GM21576 (cell line): ENCODE results near the gene DTX3.

Source experiments
- ATAC-seq: cut with Tn5 transposase; IDR thresholded peaks from one replicate; pipeline ENCODE4 v1.9.1; 2021; ENCODE audit warnings: mild to moderate bottlenecking, moderate library complexity; ENCODE audit not compliant: unreplicated experiment

DTX3 gene

DNA sequence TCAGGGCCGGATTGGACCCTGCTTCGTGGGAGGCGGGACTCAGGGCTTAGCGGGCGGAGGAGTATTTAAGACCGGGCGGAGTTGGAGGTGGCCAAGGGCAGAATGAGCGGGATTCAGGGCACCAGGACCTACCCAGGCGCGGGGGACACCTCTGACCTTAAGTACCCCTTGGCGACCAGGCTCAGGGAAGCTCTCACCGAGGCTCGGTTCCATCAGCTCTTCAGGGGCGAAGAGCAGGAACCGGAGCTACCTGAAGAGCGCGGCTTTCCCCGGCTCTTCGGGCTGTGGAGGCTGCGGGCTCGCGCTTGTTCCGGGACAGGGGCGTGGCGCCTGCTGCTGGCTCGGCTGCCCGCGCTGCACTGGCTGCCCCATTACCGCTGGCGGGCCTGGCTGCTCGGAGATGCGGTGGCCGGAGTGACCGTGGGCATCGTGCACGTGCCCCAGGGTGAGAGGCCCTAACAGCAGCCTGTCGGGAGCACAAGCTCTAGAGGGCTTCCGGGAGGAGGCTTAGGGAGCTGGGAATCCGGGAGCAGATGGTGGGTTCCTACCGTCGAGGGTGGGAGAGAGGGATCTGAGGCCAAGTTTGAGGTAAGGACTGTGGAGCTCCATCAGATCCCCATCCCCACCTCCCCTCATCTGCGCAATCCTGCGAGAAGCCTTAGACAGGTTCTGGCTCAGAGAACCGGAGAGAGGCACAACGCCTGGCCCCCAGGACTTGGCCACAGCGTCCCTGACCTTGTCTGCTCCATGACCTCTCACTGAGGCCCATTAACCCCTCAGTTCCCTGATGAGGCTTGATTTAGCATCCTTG is 15.0 kb downstream of the DTX3 start:
- no peak for ATAC-seq

DNA sequence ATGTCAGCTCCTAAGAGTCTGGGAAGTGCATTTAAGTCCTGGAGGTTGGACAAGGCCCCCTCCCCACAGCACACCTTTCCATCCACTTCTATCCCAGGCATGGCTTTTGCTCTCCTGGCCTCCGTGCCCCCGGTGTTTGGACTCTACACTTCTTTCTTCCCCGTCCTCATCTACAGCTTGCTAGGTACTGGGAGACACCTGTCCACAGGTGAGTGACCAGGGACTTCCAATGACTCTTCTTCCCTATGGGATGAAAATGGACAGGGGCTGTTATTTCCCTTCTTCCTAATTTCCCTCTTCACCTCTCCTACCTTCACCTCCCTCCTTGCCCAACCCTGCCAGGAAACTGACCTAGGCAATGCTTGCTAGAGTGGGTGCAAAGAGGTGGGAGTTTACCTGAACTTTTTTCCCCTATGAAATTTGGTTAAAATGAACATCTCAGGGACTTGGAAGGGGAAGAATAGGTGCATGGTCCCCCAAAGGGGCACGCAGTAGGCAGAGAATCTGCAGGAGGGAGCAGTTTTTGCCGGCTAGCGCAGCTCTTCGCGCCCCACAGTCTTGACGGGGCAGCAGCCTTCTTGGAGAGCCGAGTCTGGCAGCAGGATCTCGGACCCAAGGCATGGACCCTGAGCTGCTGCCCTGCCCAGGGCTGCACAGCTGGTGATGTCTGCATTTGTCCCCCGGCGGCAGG is 15.8 kb downstream of the DTX3 start:
- no peak for ATAC-seq

DNA sequence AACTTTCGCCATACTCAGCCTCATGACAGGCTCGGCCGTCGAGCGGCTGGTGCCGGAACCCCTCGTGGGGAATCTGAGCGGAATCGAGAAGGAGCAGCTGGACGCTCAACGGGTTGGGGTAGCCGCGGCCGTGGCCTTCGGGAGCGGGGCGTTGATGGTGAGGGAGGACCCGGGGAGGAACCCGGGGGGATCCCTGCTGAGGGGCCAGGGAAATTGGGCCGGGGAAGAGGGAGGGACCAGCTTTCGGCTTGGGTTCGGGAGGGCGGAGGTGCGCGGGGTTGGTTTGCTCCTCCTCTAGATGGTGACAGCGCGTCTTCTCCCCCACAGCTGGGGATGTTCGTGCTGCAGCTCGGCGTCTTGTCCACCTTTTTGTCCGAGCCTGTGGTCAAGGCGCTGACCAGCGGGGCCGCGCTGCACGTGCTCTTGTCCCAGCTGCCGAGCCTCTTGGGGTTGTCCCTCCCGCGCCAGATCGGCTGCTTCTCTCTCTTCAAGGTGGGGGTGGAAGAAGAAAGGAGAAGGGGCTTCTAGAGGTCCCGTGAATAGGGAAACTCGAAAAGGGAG is 16.4 kb downstream of the DTX3 start:
- ATAC-seq, result no peak

DNA sequence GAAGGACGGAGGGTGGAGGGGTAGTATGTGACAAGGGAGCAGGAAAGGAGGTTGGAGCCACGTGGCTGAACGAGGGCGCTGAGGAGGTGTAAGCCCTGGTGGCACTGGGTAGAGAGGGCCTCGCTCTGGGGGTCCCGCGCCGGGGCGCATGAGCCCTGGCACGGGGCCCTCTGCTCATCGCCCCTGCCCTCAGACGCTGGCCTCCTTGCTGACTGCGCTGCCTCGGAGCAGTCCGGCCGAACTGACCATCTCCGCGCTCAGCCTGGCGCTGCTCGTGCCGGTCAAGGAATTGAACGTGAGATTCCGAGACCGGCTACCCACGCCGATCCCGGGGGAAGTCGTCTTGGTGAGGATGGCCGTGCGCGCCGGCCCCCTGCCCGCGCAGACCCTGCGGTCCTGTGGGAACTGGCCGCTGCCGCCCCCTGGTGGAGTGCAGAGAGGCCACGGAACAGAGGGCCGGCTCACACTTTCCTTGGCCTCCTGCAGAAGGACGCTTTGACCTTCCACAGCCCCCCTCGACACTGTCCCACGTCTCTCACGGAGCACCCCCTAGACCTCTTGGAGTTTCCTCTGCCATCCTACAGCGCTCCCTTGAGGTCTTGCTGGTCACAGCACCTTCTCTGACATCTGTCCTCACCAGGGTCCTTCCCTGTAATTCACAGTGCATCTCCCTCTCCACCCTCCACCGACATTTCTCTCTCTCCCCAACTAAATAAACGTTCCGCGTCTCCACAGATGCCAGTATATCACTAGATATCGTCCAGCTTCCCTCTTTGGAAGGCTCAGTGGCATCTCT is 17.1 kb downstream of the DTX3 start:
- ATAC-seq, result no peak

DNA sequence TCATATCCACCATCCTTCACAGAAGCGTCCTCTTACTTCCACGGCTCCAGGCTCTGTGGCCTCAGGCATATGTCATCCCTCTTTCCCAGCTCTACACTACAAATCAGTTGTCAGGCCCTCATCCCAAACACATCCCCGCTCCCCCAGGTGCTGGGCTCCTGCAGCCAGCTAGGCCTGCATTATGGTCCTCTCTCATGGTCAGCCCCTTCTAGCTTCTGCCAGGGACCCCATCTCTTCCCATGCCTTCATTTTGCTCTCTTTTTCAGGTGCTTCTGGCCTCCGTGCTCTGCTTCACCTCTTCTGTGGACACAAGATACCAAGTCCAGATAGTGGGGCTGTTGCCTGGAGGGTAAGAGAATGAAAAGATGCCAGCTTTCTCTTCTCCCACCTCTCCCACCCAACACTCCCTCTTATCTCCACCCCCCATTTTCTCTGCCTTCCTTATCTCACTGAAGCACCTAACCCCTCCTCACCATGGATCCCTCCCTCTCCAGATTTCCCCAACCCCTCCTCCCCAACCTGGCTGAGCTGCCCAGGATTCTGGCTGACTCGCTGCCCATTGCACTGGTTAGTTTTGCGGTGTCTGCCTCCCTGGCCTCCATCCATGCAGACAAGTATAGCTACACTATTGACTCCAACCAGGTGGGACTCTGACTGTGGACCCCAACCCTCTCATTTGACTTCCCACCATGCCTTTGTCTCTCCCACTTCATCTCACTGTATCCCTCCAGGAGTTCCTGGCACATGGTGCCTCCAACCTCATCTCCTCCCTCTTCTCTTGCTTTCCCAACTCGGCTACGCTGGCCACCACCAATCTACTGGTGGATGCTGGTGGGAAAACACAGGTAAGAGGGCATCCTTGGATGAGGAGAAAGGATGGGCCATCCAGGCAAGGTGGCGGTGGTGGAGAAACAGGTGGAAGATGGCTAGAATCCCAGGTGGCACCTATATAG is 17.9 kb downstream of the DTX3 start:
- no peak for ATAC-seq

DNA sequence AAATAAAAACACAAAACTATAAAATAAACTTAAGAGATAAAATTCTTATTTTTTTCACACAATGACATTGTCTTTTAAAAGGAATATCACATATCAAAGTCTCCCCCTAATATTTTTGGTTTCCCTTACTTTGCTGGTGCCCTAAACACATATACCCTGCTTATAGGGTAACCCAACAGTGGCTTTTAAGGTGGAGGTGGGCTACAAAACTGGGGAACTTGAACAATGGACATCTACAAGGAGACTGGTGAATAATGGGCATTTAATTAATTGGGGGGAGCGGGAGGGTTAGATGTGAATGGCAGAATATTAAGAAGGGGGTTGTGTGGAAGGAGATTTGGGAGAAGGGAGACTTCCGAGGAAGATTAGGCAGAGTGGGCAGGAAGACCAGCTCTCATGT is 18.8 kb downstream of the DTX3 start:
- ATAC-seq, result no peak

DNA sequence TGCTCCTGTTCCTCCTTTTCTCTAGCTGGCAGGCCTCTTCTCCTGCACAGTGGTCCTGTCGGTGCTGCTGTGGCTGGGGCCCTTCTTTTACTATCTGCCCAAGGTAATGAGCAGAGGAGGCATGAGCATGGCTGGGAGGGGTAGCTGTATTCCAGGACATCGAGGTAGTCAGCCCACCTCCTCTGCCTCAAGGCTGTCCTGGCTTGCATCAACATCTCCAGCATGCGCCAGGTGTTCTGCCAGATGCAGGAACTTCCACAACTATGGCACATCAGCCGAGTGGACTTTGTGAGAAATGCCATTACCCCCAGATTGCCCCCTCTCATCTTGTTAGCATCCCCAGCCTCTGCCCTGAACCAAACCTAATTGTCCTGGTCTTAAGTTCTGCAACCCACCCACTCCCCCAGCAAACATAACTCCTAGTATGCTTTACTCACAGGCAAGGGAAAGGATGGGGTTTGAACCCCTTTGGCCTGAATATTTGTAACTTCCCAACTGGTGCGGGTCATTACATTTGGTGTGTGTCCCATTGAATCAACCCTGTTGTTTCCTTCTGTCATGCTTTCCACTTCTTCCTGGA is 19.3 kb downstream of the DTX3 start:
- ATAC-seq, result no peak

DNA sequence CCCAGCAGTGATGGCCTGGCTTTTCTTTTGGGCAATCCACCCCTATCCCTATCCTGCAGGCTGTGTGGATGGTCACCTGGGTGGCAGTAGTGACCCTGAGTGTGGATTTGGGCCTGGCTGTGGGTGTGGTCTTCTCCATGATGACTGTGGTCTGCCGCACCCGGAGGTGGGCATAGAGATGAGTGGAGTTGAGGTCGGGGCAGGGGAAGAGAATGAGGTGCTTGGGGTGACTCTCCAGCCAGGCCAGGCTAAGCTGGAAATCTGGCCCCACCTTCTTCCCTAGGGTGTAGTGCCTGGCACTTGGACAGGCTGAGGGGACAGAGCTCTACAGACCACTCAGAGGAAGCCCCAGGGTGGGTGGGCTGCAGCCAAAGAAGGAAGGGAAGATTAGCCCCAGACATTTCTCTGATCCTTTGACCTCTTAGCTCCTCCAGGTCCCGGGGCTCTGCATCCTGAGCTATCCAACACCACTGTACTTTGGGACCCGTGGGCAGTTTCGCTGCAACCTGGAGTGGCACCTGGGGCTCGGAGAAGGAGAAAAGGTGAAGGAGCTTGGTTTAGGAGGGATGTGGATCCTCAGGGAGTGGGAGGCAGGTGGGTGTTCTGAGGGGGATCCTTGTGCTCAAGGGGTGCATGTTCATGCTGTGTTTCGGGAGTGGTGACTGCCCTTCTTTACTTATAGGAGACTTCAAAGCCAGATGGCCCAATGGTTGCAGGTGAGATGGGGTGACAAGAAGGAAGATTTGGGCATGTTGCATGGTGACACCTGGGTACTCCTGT is 20.0 kb downstream of the DTX3 start:
- ATAC-seq, result no peak

DNA sequence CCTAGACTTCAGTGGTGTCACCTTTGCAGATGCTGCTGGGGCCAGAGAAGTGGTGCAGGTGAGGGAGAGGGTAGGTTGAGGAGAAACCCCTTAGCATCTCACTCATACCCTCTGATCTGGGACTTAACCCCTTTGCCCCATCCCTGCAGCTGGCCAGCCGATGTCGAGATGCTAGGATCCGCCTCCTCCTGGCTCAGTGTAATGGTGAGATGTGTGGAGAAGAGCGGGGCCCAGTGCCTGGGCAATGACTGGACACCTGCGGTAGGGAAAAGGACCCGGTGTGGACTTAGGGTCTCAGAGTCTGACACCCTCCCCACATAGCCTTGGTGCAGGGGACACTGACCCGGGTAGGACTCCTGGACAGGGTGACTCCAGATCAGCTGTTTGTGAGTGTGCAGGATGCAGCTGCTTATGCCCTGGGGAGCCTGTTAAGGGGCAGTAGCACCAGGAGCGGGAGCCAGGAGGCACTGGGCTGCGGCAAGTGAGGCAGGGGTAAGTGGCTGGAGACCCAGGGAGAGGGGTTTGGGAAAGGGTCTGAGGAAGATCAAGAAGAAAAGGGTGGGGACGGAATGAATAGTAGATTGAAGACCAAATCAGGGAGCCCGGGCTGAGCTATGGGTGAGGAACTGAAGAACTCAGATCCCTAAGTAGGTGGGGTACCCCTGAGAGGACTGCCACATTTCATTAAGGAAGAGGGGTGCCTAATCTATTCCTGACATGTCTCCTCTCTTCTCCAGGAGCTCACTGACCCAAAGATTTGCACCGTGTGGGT is 20.8 kb downstream of the DTX3 start:
- ATAC-seq, result no peak

DNA sequence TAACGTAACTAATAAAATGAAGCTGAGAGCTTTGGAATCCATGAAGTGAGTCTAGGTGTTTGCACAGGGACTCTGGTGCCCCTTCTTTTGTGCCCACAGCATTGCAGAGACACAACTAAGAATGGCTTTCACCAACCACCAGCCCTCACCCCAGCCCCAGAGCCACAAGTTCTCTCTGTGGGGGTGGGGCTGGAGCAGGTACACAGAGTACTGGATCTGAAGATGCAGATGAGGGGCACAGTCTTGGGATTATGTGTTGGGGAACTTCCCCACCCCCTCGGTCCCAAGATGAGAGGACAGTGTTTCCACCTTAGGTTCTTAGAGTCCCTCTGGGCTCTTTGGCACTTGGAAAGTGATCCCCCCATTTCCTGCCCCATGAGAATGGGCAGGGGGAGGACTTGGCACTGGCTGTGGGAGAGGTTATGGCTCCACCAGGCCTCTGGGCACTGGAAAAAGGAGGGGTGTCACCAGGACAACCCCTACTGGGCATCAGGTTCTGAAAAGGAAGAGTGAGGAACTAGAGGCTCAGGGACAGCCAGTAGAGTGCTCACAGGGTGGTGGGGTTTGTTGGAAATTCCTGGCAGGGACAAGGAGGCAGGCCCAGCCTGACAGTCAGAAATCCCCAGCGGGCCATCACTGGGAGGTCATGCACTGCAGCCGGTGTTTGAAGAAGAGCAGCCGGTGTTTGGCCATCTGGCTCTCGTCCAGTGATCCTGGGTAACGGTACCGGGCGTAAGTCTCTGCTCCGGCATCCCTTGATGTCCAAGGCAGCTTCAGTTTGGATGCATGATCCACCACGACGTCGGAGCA is 21.7 kb downstream of the DTX3 start:
- ATAC-seq, result no peak

DNA sequence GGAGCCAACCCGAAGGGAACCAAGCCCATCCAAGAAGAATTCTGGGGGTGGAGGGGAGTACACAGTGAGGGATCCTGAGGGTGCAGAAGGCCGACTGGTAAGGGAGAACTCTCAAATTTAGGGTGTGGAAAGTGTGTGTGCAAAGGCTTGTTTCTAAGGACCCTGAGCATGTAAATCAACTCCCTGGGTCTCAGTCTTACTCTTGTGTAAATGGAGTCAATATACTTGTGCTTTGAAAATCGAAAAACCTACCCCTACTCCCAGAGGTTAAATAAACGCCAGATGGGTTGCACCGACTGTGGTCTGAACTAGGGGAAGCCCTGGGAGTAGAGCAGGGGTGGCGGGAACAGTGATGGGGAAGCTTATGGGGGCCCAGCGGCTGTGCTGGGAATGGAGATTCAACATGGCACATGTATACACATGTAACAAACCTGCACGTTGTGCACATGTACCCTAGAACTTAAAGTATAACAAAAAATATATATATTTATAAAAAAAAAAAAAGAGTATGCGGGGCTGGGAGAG is 22.4 kb downstream of the DTX3 start:
- no peak for ATAC-seq

DNA sequence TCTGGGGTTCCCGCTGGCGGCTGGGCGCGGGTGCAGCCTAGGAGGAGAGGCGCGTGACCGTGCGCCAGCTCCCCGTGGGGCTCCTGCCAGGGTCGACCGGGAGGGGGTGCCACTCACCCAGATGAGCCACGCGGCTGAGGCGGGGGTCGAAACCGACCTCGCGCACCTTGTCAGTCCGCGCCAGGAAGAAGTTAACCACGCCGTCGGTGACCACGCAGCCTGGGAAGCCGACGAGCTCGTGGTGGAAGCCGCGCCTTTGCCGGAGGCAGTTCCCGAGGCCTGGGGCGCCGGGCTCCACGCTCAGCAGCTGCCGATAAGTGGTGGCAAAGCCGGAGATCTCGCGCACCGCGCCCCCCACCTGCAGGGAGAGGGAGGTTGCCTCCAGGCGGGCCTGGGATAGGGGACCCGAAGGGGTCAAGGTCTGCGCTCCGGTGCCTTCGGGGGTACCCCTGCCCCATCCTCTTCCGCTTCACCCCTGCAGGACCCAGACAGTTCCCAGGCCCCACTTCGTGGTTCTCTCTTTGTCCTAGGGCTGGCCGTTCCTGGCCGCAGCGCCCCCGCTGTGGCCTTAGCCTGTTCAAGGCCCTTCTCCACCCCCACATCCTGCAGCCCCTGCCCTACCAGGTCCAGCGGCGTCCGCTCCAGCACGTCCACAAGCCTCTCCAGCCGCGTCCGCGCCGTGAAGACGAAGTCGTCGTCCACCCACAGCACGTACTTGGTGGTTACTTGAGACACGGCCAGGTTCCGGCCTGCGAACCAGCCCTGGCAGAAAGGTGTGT is 23.1 kb downstream of the DTX3 start:
- ATAC-seq, result no peak

DNA sequence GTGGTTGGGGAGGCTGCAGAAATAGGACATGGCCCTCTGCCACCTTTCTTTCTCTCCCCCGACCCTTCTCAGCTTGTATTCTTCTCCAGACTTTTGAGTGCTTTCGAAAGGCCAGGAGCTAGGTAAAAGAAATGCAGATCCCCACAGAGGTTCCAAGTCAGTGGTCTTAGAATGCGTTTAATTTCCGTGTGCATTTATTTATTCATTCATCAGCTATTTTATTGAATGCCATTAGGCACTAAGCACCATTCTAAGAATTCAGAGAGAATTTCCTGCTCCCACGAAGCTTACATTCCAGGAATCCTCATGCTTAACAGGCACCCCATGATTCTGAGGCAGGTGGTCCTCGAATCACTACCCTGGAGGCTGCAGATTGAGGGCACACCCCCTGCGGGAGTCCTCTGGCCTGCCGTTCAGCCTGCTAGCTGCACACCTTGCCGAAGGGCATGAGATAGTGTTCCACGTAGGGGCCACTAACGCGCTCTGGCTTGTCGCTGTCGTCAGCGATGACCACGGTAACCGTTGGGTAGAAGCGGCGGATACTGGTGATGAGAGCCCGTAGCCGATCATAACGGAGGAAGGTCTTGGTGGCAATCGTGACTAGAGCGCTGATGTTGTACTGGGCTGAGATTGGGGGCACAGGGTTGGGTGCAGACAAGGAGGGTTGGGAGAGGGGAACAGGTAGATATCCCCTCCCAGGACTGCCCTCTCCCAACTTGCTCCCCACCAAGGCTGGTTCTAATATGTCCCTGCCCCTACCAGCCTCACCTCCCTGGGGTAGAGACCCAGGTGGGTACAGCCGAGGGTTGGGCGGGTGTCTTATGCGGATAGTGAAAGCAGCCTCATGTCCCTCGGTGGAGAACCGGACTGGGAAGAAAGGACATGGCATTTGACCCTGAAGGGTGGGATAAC is 23.9 kb downstream of the DTX3 start:
- no peak for ATAC-seq

DNA sequence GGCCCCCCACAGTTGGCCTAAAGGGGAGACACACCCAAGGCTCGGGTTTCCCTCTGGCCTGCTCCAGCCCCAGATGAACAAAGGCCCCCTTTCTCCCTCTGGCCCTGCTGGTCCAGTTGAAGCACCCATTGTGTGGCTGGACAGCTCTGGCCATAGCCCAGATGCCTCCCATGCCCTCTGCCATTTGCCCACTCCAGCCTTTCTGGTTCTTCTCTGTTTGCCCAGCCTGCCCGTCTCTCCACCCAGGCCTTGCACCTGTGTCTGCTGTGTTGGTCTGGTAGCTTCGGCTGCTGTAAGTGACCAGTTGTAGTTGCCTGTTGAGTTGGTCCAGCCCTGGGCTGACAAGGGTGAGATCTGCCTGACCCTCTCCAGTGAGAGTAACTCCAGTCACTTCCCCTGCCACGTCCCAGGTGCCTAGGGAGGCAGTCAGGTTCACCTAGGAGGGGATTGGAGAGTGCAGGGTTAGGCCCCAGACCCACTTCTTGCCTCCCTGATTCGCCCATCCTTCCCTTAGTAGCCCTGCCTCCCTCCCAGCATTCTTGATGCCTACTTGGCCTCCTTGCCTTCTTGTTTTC is 25.4 kb downstream of the DTX3 start:
- no peak for ATAC-seq

DNA sequence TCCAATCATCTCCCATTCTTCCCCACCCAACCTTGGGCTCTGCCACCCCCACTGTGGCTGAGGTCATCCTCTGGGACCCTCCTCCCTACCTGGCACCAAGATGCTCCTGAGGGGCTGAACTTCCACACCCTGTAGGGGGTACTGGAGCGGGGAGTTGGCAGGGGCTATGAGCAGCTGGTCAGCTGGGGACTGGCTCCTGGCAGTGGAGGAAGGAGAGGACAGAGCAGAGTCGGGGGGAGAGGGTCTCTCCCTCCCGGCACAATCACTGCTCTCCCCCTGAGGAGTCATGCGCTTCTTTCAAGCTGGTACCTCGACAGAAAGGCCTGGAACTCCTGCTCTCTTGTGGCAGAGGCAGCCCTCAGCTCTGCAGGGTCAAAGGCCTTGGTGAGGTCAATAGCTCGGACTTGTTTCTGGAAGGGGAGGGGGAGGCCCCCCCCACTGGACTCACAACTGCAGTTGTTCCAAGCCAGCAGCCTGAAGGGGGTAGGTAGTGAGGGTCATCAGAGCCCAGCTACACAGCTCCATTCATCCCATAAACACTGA is 26.3 kb downstream of the DTX3 start:
- no peak for ATAC-seq
